ENCODE measurements around the gene C1orf232. TPM values are rescaled to one million over a fixed set of nuclear protein-coding genes. Genes with fewer than 3 reads are reported as not detected.

C1orf232 gene
- total RNA-seq, 3 donors from 2014 or later (not counting 1 experiment from before 2014, with no cell fraction given), result not detected

- intact Hi-C loops (cut with micrococcal nuclease), result no loop called here
- Mint-ChIP-seq H3K27me3 (ENCODE audit: low read depth in 2 of 2) (peaks cover 0 to 8% of the 10 kb centered on the region in 2 donors), H3K27ac (peak overlapping the region; percentile 66 to 92), H3K4me3 (peak overlapping the region; percentile 84), H3K4me1 (peaks cover 0 to 20% of the 10 kb centered on the region in 2 donors), H3K9me3 (no peaks in the 10 kb centered on the region), H3K36me3 (no peaks in the 10 kb centered on the region)
- Histone ChIP-seq H3K9me3 (ENCODE audit: control insufficient read depth, insufficient read depth, low read length) (no peaks in the 10 kb centered on the region), H3K36me3 (ENCODE audit: control insufficient read depth, insufficient read depth, low read length) (no peaks in the 10 kb centered on the region), H3K27ac (ENCODE audit: low read length) (no peak overlapping the region), H3K27me3 (ENCODE audit: control insufficient read depth, insufficient read depth, low read length) (no peaks in the 10 kb centered on the region), H3K4me1 (ENCODE audit: control insufficient read depth, insufficient read depth, low read length) (peaks cover 18% of the 10 kb centered on the region), H3K4me3 (ENCODE audit: low read length) (peak overlapping the region; percentile 60)
- no peak for TF ChIP-seq CTCF (IDR thresholded peaks at IDR 0.05)
- ATAC-seq (no peak), DNase-seq (no peak)
- 82% methylated on average over 9 of the region's 9 CpGs for WGBS (ENCODE audit: insufficient coverage)
Measured at GRCh38 chr1:26170472-26170821, 1.7 kb upstream of the C1orf232 start.

DNA sequence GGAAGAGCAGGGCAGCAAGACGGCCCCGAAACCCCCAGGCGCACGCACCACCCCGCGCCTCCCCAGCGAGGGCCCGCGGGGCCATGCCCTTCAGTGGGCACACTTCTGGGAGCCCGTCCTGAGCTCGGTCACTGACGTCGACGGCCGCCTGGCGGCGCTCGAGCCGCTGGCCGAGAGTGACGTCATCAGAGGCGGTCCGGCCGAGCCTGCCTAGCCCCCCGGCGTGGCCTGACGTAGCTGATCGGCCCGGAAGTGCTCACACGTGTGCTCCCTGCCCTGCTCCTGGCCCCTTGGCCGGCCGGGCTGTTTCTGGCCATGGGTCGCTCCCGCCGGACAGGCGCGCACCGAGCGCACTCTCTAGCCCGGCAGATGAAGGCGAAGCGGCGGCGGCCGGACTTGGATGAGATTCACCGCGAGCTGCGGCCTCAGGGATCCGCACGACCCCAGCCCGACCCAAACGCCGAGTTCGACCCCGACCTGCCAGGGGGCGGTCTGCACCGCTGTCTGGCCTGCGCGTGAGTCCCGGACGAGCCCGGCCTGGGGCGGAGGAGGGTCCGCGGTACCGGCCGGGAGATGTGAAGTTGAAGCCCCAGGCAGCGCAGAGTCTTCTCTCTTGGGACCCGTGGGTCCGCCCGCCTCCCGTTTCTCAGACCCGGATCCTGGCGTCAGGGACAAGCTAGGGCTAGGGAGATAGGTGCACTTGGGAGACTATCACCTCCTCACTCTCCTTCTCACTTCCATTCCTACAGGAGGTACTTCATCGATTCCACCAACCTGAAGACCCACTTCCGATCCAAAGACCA lies 1.1 kb upstream of the C1orf232 start, which contains the start of gene ZNF593:
Gene ZNF593 (plus strand): TSS at position 240 of the 803 bp plus-strand sequence. CDS start 76 bp downstream, at position 316.
- Mint-ChIP-seq H3K4me3 (peak within 1 kb of the TSS; percentile 84), H3K9me3 (no peaks in the 10 kb centered on the region), H3K27me3 (ENCODE audit: low read depth in 2 of 2) (peaks cover 0 to 12% of the 10 kb centered on the region in 2 donors), H3K36me3 (no peaks in the 10 kb centered on the region), H3K4me1 (peaks cover 0 to 21% of the 10 kb centered on the region in 2 donors), H3K27ac (peak within 1 kb of the TSS; percentile 66 to 92)
- H3K4me1 ChIP-seq (ENCODE audit: control insufficient read depth, insufficient read depth, low read length), result peaks cover 18% of the 10 kb centered on the region
- H3K27ac ChIP-seq (ENCODE audit: low read length), result peak within 1 kb of the TSS; percentile 10
- H3K27me3 ChIP-seq (ENCODE audit: control insufficient read depth, insufficient read depth, low read length), result no peaks in the 10 kb centered on the region
- intact Hi-C loops (cut with micrococcal nuclease), result loop anchor here (1.0 to 10.0 kb wide), 3 partner anchors 62 to 225 kb away; partner anchors contain the start of gene CEP85
- no peaks in the 10 kb centered on the region for H3K36me3 ChIP-seq (ENCODE audit: control insufficient read depth, insufficient read depth, low read length)
- H3K9me3 ChIP-seq (ENCODE audit: control insufficient read depth, insufficient read depth, low read length), result no peaks in the 10 kb centered on the region
- ATAC-seq (peak; percentile 94 to 96 (median 96)), DNase-seq (peak; percentile 90 to 92)
- under 1% methylated on average over 74 of the region's 76 CpGs for WGBS (ENCODE audit: insufficient coverage)
- TF ChIP-seq CTCF (IDR thresholded peaks at IDR 0.05), result peak; percentile 83
- H3K4me3 ChIP-seq (ENCODE audit: low read length), result peak within 1 kb of the TSS; percentile 60

- Histone ChIP-seq H3K27ac (ENCODE audit: low read length) (no peak overlapping the region), H3K27me3 (ENCODE audit: control insufficient read depth, insufficient read depth, low read length) (peaks cover 5% of the 10 kb centered on the region), H3K9me3 (ENCODE audit: control insufficient read depth, insufficient read depth, low read length) (no peaks in the 10 kb centered on the region), H3K36me3 (ENCODE audit: control insufficient read depth, insufficient read depth, low read length) (no peaks in the 10 kb centered on the region), H3K4me1 (ENCODE audit: control insufficient read depth, insufficient read depth, low read length) (peaks cover 25% of the 10 kb centered on the region), H3K4me3 (ENCODE audit: low read length) (peak overlapping the region; percentile 60)
- WGBS (ENCODE audit: insufficient coverage), result 89% methylated on average over 4 of the region's 4 CpGs
- TF ChIP-seq CTCF (IDR thresholded peaks at IDR 0.05), result no peak
- intact Hi-C loops (cut with micrococcal nuclease), result loop anchor here (1.0 to 10.0 kb wide), 3 partner anchors 63 to 226 kb away; partner anchors contain the start of gene CEP85
- Mint-ChIP-seq H3K27me3 (ENCODE audit: low read depth in 2 of 2) (peaks cover 0 to 15% of the 10 kb centered on the region in 2 donors), H3K27ac (peak overlapping the region; percentile 66 to 92), H3K4me3 (peak overlapping the region; percentile 60), H3K4me1 (peaks cover 0 to 25% of the 10 kb centered on the region in 2 donors), H3K36me3 (no peaks in the 10 kb centered on the region), H3K9me3 (no peaks in the 10 kb centered on the region)
- DNase-seq, result no peak
- no peak for ATAC-seq
Measured at GRCh38 chr1:26169198-26169554, 413 bp upstream of the C1orf232 start.
